ENCODE results near the gene SPOCK1.

Gene SPOCK1

DNA sequence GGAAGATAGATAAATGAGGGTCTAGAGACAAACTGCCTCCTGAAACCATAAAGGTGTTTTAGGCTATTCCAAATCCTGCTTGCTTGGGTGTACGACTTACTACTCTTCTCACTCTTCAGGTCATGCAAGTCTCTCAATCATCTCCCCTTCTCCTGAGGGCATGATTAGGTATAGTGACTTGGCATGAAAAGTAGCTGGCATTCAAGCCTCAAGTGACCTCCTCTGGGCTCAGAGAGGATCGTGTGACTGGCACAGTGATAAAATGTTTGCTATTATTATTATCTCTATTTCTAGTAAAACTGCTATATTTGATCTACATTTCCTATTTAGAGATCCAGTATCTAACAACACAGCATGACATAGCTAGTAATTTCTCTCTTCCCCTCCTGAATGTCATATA lies 494.8 kb downstream of the SPOCK1 start:
- Histone ChIP-seq H3K27me3 (replicated peaks; ENCODE audit: control insufficient read depth, insufficient read depth, low read length) (no peaks in the 10 kb centered on the region), H3K4me3 (ENCODE audit: low read length) (no peak overlapping the region), H3K9ac (ENCODE audit: low read length) (no peak overlapping the region), H3K36me3 (ENCODE audit: control insufficient read depth, insufficient read depth, low read length, severe bottlenecking) (no peaks in the 10 kb centered on the region), H3K4me1 (ENCODE audit: control insufficient read depth, insufficient read depth, low read length) (no peaks in the 10 kb centered on the region), H3K9me3 (ENCODE audit: control insufficient read depth, low read length) (no peaks in the 10 kb centered on the region)
- DNase-seq (ENCODE audit: low read depth) = no peak

DNA sequence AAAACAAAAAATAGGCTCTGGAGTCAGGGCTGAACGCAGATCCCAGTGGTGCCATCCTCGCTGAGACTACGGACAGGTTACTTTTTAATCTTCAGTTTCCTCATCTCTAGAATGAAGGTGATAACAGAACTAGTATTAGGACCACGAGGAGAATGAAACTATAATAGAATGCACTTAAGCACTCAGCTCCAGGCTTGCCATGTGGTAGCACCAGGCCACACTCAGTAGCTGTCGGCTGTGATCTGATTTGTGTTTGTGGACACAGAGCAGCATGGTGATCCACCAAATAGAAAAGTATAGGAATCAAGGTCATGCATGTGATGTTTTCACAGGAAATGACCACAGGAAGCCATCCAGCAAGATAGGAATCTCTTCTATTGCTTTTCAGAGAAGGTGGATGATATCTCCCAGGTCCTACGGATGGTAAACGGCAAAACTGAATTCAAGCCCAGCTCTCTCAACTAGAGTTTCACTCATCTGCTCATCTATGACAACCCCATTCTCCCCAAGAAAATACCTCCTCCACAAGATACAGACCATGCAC lies 498.0 kb downstream of the SPOCK1 start:
- Histone ChIP-seq H3K9me3 (ENCODE audit: control insufficient read depth, low read length) (no peaks in the 10 kb centered on the region), H3K4me1 (ENCODE audit: control insufficient read depth, insufficient read depth, low read length) (no peaks in the 10 kb centered on the region), H3K36me3 (ENCODE audit: control insufficient read depth, insufficient read depth, low read length, severe bottlenecking) (no peaks in the 10 kb centered on the region), H3K4me3 (ENCODE audit: low read length) (no peak overlapping the region), H3K9ac (ENCODE audit: low read length) (no peak overlapping the region), H3K27me3 (replicated peaks; ENCODE audit: control insufficient read depth, insufficient read depth, low read length) (no peaks in the 10 kb centered on the region)
- no peak for DNase-seq (ENCODE audit: low read depth)

DNA sequence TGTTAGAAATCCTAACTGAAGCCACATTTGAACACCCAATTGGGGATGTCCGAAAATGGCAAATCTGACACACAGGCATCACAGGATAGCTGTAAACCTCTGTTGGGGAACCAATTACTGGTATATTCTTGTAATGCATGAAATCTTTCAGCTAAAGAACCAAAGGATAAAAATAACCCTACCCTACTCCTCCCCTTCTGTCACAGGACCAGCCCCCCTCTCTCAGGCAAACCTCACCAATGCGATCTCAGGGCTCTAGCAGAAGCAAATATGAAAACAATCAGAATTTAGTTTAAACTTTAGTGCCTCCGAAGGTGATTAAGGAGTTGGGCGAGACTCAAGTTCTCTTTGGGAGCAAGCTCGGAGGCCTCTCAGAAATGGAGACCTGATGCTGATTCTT lies 499.3 kb downstream of the SPOCK1 start:
- H3K27me3 ChIP-seq (replicated peaks; ENCODE audit: control insufficient read depth, insufficient read depth, low read length) = no peaks in the 10 kb centered on the region
- no peak overlapping the region for H3K9ac ChIP-seq (ENCODE audit: low read length)
- no peaks in the 10 kb centered on the region for H3K4me1 ChIP-seq (ENCODE audit: control insufficient read depth, insufficient read depth, low read length)
- H3K9me3 ChIP-seq (ENCODE audit: control insufficient read depth, low read length) = no peaks in the 10 kb centered on the region
- no peak overlapping the region for H3K4me3 ChIP-seq (ENCODE audit: low read length)
- no peaks in the 10 kb centered on the region for H3K36me3 ChIP-seq (ENCODE audit: control insufficient read depth, insufficient read depth, low read length, severe bottlenecking)
- no peak for DNase-seq (ENCODE audit: low read depth)

DNA sequence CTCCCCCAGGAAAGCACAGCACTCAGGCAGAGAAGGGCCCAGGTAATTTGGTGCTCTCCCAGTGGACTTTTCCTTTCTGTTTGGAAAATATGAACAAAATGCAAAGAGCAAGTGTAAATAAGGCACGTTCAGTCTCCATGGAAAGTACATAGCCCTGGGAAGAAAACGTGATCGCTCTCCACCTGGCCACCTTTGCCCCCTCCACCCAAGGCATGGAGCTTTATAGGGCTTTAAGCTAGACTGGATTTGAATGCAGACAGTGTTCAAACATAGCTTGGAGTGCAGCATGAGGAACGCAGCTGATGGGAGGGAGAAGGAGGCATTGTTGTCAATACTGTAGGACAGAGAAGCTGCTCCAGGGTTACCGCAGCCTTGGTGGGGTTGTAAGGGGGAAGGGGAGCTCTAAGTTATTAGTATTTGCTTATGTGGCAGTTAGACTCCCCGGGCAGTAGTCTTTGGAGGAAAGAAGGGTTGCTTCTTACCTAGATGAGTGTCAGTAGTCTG lies 500.2 kb downstream of the SPOCK1 start:
- no peak for DNase-seq (ENCODE audit: low read depth)
- no peaks in the 10 kb centered on the region for H3K4me1 ChIP-seq (ENCODE audit: control insufficient read depth, insufficient read depth, low read length)
- no peaks in the 10 kb centered on the region for H3K36me3 ChIP-seq (ENCODE audit: control insufficient read depth, insufficient read depth, low read length, severe bottlenecking)
- no peaks in the 10 kb centered on the region for H3K27me3 ChIP-seq (replicated peaks; ENCODE audit: control insufficient read depth, insufficient read depth, low read length)
- H3K4me3 ChIP-seq (ENCODE audit: low read length) = no peak overlapping the region
- no peak overlapping the region for H3K9ac ChIP-seq (ENCODE audit: low read length)
- no peaks in the 10 kb centered on the region for H3K9me3 ChIP-seq (ENCODE audit: control insufficient read depth, low read length)

DNA sequence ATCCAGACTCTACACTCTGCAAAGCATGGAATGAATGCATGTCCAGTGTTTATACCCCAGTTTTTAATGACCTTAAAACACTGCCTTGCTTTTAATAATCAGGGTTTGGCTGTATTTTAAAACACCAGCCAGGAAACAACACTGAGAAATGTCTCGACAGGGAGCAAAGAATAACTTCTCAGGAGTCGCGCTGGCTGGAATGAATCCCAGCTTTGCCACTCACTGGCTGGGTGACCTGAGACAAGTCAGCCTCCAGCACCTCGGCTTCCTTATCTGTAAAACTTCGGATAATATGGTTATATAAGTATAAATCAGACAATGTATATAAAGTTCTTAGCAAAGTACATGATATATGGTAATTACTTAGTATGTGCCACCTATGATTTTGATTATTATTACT lies 505.0 kb downstream of the SPOCK1 start:
- H3K4me3 ChIP-seq (ENCODE audit: low read length) = no peak overlapping the region
- H3K36me3 ChIP-seq (ENCODE audit: control insufficient read depth, insufficient read depth, low read length, severe bottlenecking) = peaks cover 7% of the 10 kb centered on the region
- H3K27me3 ChIP-seq (replicated peaks; ENCODE audit: control insufficient read depth, insufficient read depth, low read length) = no peaks in the 10 kb centered on the region
- H3K9me3 ChIP-seq (ENCODE audit: control insufficient read depth, low read length) = no peaks in the 10 kb centered on the region
- DNase-seq (ENCODE audit: low read depth) = no peak
- no peak overlapping the region for H3K9ac ChIP-seq (ENCODE audit: low read length)
- H3K4me1 ChIP-seq (ENCODE audit: control insufficient read depth, insufficient read depth, low read length) = no peaks in the 10 kb centered on the region

DNA sequence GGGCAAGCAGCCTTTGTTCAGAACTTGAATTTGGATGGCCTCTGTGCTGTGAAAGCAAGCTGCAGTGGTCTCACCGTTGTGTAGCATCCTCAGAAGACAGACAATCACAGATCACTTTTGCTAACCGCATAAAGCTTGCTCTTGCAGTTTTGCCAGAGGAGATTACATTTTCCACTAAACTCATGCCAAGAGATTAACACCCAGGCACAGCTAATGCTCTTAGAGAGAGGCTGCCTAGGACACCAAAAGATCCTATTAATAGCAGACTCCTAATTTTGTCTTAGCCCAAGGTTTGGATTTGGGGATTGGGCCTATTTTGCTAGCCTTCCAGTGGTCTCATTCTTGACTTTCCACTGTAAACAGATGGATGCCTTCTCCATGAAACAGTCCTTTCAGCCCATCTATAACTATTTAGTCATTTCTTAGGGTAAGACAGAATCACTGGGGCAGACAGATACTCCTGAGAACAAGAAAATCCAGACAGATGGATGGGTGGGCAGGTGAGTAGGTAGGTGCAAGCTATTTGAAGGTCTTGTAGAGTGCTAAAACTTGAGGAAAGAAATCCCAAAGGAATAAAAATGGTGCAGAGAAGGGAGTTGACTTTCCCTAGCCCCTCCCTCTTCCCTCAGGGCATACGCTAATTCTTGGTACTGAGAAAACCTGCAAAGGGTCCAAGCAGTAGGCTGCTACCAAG lies 506.2 kb downstream of the SPOCK1 start:
- H3K9me3 ChIP-seq (ENCODE audit: control insufficient read depth, low read length) = no peaks in the 10 kb centered on the region

DNA sequence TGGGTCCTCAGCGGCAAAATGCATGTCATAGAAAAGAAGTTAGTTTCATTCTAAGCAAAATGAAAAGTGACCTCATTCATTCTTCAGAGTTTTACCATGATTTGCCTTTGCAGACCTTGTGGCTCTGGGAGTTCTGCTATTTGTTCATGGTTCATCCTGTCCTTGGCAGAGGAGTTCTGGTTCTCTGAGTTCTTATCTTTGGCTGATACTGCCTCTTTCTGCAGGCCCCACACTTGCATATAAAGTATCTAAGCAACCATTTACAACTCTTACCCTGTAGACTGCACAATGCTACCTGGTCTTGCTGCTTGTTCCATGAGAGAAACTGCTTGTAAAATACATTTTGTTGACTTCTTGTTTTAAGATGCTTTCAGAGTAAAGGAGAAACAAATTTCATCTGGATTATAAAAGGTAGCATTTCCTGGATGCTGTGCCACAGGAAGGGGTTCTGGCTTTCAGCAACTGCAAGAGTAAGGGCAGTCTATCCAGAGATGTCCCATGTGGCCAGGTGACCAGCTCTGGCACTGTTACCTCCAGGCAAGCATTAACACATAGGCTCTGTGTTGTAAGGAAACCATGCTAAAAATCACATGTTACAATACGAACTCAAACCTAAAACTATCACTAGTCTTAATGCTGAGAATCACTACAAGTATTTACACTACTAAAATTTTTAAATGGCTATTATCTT lies 513.2 kb downstream of the SPOCK1 start:
- H3K9me3 ChIP-seq (ENCODE audit: control insufficient read depth, low read length) = no peaks in the 10 kb centered on the region
- no peaks in the 10 kb centered on the region for H3K27me3 ChIP-seq (replicated peaks; ENCODE audit: control insufficient read depth, insufficient read depth, low read length)
- DNase-seq (ENCODE audit: low read depth) = no peak
- peaks cover 35% of the 10 kb centered on the region for H3K36me3 ChIP-seq (ENCODE audit: control insufficient read depth, insufficient read depth, low read length, severe bottlenecking)
- H3K4me1 ChIP-seq (ENCODE audit: control insufficient read depth, insufficient read depth, low read length) = no peaks in the 10 kb centered on the region
- H3K9ac ChIP-seq (ENCODE audit: low read length) = no peak overlapping the region
- H3K4me3 ChIP-seq (ENCODE audit: low read length) = no peak overlapping the region

More for the DNA sequence above, 506.2 kb downstream of the SPOCK1 start:
- DNase-seq (ENCODE audit: low read depth) = no peak
- Histone ChIP-seq H3K4me1 (ENCODE audit: control insufficient read depth, insufficient read depth, low read length) (no peaks in the 10 kb centered on the region), H3K27me3 (replicated peaks; ENCODE audit: control insufficient read depth, insufficient read depth, low read length) (no peaks in the 10 kb centered on the region), H3K4me3 (ENCODE audit: low read length) (no peak overlapping the region), H3K36me3 (ENCODE audit: control insufficient read depth, insufficient read depth, low read length, severe bottlenecking) (peaks cover 7% of the 10 kb centered on the region), H3K9ac (ENCODE audit: low read length) (no peak overlapping the region)

DNA sequence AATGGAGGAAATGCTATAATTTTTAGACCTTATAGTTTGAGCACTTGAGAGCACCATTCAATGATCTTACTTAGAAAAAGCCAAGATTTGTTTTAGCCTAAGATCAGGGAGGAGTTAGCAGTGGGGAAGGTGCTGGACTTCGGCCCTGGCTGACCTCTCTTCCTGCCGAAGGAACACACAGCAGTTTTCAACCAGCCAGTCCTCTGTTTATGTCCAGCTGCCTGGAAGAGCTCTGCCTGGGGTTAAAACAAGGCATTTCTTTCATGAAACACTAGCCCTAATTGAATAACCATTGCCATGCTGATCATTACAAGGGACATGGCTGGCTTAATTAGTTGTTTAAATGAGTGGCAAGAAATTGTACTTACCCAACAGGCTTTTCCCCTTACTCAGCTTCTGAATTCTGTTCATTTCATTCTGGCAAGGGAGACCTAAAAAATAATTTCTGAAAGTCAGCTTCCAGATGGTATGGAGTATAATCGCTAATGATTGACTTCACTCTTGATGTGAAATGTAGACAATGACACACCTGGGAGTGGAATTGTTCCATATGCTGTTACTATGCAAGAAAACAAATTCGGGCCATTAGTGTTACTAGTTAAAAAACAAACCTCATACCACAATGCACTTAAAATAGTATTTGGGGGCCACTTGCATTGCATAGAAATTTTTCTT lies 514.2 kb downstream of the SPOCK1 start:
- H3K4me1 ChIP-seq (ENCODE audit: control insufficient read depth, insufficient read depth, low read length) = no peaks in the 10 kb centered on the region
- no peak overlapping the region for H3K4me3 ChIP-seq (ENCODE audit: low read length)
- no peak overlapping the region for H3K9ac ChIP-seq (ENCODE audit: low read length)
- no peak for DNase-seq (ENCODE audit: low read depth)
- no peaks in the 10 kb centered on the region for H3K9me3 ChIP-seq (ENCODE audit: control insufficient read depth, low read length)
- no peaks in the 10 kb centered on the region for H3K27me3 ChIP-seq (replicated peaks; ENCODE audit: control insufficient read depth, insufficient read depth, low read length)
- peaks cover 35% of the 10 kb centered on the region for H3K36me3 ChIP-seq (ENCODE audit: control insufficient read depth, insufficient read depth, low read length, severe bottlenecking)

DNA sequence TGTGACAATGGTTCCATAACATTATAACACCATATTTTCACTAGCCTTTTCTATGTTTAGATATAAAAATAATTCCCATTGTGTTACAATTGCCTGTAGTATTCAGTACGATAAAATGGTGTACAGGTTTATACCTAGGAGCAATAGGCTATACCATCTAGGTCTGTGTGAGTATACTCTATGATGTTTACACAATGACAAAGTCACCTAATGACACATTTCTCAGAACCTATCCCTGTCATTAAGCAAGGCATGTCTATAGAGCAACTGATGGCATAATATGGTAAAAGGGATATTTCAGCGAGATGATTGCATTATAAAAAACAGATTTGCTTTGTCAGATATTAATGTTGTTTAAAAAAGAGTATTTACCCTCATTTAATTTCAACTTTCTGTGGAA lies 517.2 kb downstream of the SPOCK1 start:
- H3K27me3 ChIP-seq (replicated peaks; ENCODE audit: control insufficient read depth, insufficient read depth, low read length) = no peaks in the 10 kb centered on the region
- no peak overlapping the region for H3K4me3 ChIP-seq (ENCODE audit: low read length)
- H3K4me1 ChIP-seq (ENCODE audit: control insufficient read depth, insufficient read depth, low read length) = no peaks in the 10 kb centered on the region
- no peak for DNase-seq (ENCODE audit: low read depth)
- peaks cover 59% of the 10 kb centered on the region for H3K36me3 ChIP-seq (ENCODE audit: control insufficient read depth, insufficient read depth, low read length, severe bottlenecking)
- H3K9ac ChIP-seq (ENCODE audit: low read length) = no peak overlapping the region
- no peaks in the 10 kb centered on the region for H3K9me3 ChIP-seq (ENCODE audit: control insufficient read depth, low read length)

DNA sequence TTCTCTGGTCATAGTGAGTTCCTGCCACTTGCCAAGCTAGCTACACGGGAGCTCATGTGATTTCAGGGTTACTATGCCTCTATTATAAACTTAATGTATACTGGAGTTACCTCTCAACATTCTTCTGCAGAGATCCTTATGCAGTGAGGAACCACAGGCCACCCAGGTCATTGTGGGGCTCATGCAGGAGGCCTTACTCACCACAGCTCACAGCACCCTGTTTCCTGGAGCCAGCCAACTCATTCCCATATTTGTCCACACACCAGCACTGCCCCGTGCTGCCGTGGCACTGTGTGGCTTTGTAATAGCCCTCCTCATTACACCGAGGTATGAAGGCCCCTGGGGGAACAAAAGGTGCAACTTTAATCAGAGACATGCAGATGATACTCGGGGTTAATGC lies 520.0 kb downstream of the SPOCK1 start:
- no peak overlapping the region for H3K4me3 ChIP-seq (ENCODE audit: low read length)
- no peaks in the 10 kb centered on the region for H3K9me3 ChIP-seq (ENCODE audit: control insufficient read depth, low read length)
- DNase-seq (ENCODE audit: low read depth) = no peak
- peaks cover 69% of the 10 kb centered on the region for H3K36me3 ChIP-seq (ENCODE audit: control insufficient read depth, insufficient read depth, low read length, severe bottlenecking)
- no peak overlapping the region for H3K9ac ChIP-seq (ENCODE audit: low read length)
- no peaks in the 10 kb centered on the region for H3K27me3 ChIP-seq (replicated peaks; ENCODE audit: control insufficient read depth, insufficient read depth, low read length)
- no peaks in the 10 kb centered on the region for H3K4me1 ChIP-seq (ENCODE audit: control insufficient read depth, insufficient read depth, low read length)

DNA sequence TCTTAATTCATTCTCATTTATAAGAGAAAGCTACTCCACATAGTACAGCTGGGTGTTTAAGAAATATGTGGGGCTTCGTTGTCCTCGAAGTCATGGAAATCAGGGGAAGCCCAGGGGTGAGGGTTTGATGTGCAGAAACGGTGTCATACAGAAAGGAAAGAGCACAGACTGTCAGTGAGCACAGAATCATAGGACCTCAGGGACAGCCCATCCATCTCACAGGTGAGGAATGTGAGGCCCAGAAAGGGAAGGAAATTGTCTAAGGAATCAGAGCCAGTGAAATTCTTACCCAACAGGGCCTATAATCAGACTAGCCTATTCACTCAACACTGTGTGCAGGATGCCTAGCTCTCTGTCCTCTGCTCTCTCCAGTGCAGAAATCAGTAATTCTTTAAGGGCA lies 535.6 kb downstream of the SPOCK1 start:
- H3K9ac ChIP-seq (ENCODE audit: low read length) = no peak overlapping the region
- no peaks in the 10 kb centered on the region for H3K4me1 ChIP-seq (ENCODE audit: control insufficient read depth, insufficient read depth, low read length)
- H3K9me3 ChIP-seq (ENCODE audit: control insufficient read depth, low read length) = peaks cover 14% of the 10 kb centered on the region
- no peaks in the 10 kb centered on the region for H3K36me3 ChIP-seq (ENCODE audit: control insufficient read depth, insufficient read depth, low read length, severe bottlenecking)
- H3K4me3 ChIP-seq (ENCODE audit: low read length) = no peak overlapping the region
- no peaks in the 10 kb centered on the region for H3K27me3 ChIP-seq (replicated peaks; ENCODE audit: control insufficient read depth, insufficient read depth, low read length)
- DNase-seq (ENCODE audit: low read depth) = no peak
